IgD-negative memory B cell (primary cell): Measurements from ENCODE around the gene ST3GAL3. TPM values are rescaled to one million over a fixed set of nuclear protein-coding genes. Genes with fewer than 3 reads are reported as not detected.
A peak's percentile ranks its signal among the peaks of the same experiment; 100 is the strongest.

ENCODE experiments used
- H3K27ac Mint-ChIP-seq, 3 donors: one replicate each; pipeline ENCODE4 v1.8.0; 2020 to 2022; ENCODE audit warnings: mild to moderate bottlenecking in 3 of 3, mixed read lengths in 3 of 3, moderate library complexity in 1 of 3
- H3K27me3 Mint-ChIP-seq: one replicate; pipeline ENCODE4 v1.8.0; 2021; ENCODE audit warnings: mixed read lengths
- H3K36me3 Mint-ChIP-seq: one replicate; pipeline ENCODE4 v1.8.0; 2020; ENCODE audit warnings: mild to moderate bottlenecking, mixed read lengths
- H3K4me1 Mint-ChIP-seq, 3 donors: one replicate each; pipeline ENCODE4 v1.8.0; 2020 to 2022; ENCODE audit warnings: mixed read lengths in 3 of 3, mild to moderate bottlenecking in 1 of 3
- H3K4me3 Mint-ChIP-seq, 4 donors: one replicate each; pipeline ENCODE4 v1.8.0; 2020 to 2022; ENCODE audit warnings: mild to moderate bottlenecking in 4 of 4, mixed read lengths in 4 of 4, moderate library complexity in 3 of 4
- H3K9me3 Mint-ChIP-seq, 3 donors: one replicate each; pipeline ENCODE4 v1.8.0; 2020 to 2021; ENCODE audit warnings: mixed read lengths in 3 of 3, mild to moderate bottlenecking in 1 of 3
- polyA plus RNA-seq: library from polyadenylated mRNA; unstranded; fragments of 300-500 nt; fragmentation: Illumina TruSeq; gene quantifications from one replicate; pipeline ENCODE4 v1.2.3, GENCODE V29; 2021

Gene ST3GAL3
- polyA plus RNA-seq, 1 donor from 2014 or later, result 14.3 TPM

- peaks cover 7% of the 10 kb centered on the region for H3K36me3 Mint-ChIP-seq
- H3K4me1 Mint-ChIP-seq, result peaks cover 22 to 46% (median 25%) of the 10 kb centered on the region in 3 donors
- peak overlapping the region; percentile 15 to 95 (median 56) for H3K4me3 Mint-ChIP-seq
- H3K9me3 Mint-ChIP-seq, result no peaks in the 10 kb centered on the region
- peak overlapping the region in 1 of 3 donors; percentile 95 for H3K27ac Mint-ChIP-seq
- peaks cover 3% of the 10 kb centered on the region for H3K27me3 Mint-ChIP-seq
Measured at GRCh38 chr1:43977376-43978263, 270.3 kb downstream of the ST3GAL3 start.

GRCh38 chr1:43978264-43978550, 270.9 kb downstream of the ST3GAL3 start:
- no peaks in the 10 kb centered on the region for H3K9me3 Mint-ChIP-seq
- peaks cover 22 to 46% (median 25%) of the 10 kb centered on the region in 3 donors for H3K4me1 Mint-ChIP-seq
- H3K4me3 Mint-ChIP-seq, result peak overlapping the region; percentile 15 to 95 (median 87)
- H3K27me3 Mint-ChIP-seq, result peaks cover 3% of the 10 kb centered on the region
- H3K27ac Mint-ChIP-seq, result peak overlapping the region in 2 of 3 donors; percentile 31 to 95
- peaks cover 9% of the 10 kb centered on the region for H3K36me3 Mint-ChIP-seq

GRCh38 chr1:43978551-43979260, 271.4 kb downstream of the ST3GAL3 start, which contains the start of gene B4GALT2:
B4GALT2 (plus strand) TSS chr1:43979210; CDS start chr1:43981161, 1,951 bp downstream.
- H3K9me3 Mint-ChIP-seq, result no peaks in the 10 kb centered on the region
- peaks cover 9% of the 10 kb centered on the region for H3K36me3 Mint-ChIP-seq
- peaks cover 3% of the 10 kb centered on the region for H3K27me3 Mint-ChIP-seq
- H3K4me3 Mint-ChIP-seq, result peak within 1 kb of the TSS; percentile 89 to 97 (median 94)
- H3K4me1 Mint-ChIP-seq, result peaks cover 20 to 43% (median 24%) of the 10 kb centered on the region in 3 donors
- H3K27ac Mint-ChIP-seq, result peak within 1 kb of the TSS; percentile 31 to 95 (median 36)

GRCh38 chr1:43979261-43979527, 271.9 kb downstream of the ST3GAL3 start:
- Mint-ChIP-seq H3K27me3 (peaks cover 3% of the 10 kb centered on the region), H3K36me3 (peaks cover 9% of the 10 kb centered on the region), H3K4me3 (no peak overlapping the region), H3K4me1 (peaks cover 17 to 38% (median 24%) of the 10 kb centered on the region in 3 donors), H3K9me3 (no peaks in the 10 kb centered on the region), H3K27ac (no peak overlapping the region)

- Mint-ChIP-seq H3K27me3 (peaks cover 3% of the 10 kb centered on the region), H3K27ac (peak overlapping the region in 2 of 3 donors; percentile 36 to 49), H3K4me3 (peak overlapping the region; percentile 34 to 97 (median 88)), H3K4me1 (peaks cover 14 to 37% (median 24%) of the 10 kb centered on the region in 3 donors), H3K9me3 (no peaks in the 10 kb centered on the region), H3K36me3 (peaks cover 9% of the 10 kb centered on the region)
Measured at GRCh38 chr1:43979528-43980254, 272.4 kb downstream of the ST3GAL3 start.

GRCh38 chr1:43980255-43981134, 273.2 kb downstream of the ST3GAL3 start:
- H3K9me3 Mint-ChIP-seq, result no peaks in the 10 kb centered on the region
- H3K4me1 Mint-ChIP-seq, result peaks cover 14 to 37% (median 24%) of the 10 kb centered on the region in 3 donors

More at GRCh38 chr1:43980255-43981134, 273.2 kb downstream of the ST3GAL3 start:
- Mint-ChIP-seq H3K27ac (peak overlapping the region in 2 of 3 donors; percentile 36 to 49), H3K27me3 (peaks cover 3% of the 10 kb centered on the region), H3K4me3 (peak overlapping the region; percentile 34 to 97 (median 88)), H3K36me3 (peaks cover 9% of the 10 kb centered on the region)

Other genes starting within 250 kb of the ST3GAL3 start
- not detected for gene PTPRF, start 176.7 kb upstream of the ST3GAL3 start, polyA plus RNA-seq
- 9.8 TPM for gene KDM4A, start 57.4 kb upstream of the ST3GAL3 start, polyA plus RNA-seq
- not detected for gene ARTN, start 226.3 kb downstream of the ST3GAL3 start, polyA plus RNA-seq
- 14.9 TPM for gene IPO13, start 239.4 kb downstream of the ST3GAL3 start, polyA plus RNA-seq